ENCODE data around the gene RAB10.

The RAB10 gene

DNA sequence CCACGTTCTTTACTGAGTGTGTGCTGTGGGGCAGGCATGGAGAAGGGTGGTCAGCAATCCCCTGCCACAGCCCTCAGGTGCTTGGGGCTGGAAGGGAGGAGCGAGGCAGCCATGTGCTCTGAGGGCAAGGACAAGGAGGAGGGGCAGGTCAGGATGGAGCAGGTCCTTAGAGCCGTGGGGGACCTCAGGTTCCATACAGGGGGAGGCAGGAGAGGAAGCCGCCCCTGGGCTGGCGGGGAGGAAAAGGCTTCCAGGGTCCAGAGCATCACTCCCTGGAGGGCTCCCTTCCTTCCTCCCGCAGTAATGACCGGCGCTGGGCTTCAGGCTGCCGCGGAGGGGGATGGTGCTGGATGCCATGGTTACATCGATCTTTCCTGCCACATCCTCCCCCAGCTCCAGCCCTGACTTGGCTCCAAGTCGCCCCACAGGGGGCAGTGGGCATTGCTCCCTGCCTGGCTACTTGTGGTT, 145.6 kb downstream of the RAB10 start:
- DNase-seq (ENCODE audit: low spot score) = no peak

DNA sequence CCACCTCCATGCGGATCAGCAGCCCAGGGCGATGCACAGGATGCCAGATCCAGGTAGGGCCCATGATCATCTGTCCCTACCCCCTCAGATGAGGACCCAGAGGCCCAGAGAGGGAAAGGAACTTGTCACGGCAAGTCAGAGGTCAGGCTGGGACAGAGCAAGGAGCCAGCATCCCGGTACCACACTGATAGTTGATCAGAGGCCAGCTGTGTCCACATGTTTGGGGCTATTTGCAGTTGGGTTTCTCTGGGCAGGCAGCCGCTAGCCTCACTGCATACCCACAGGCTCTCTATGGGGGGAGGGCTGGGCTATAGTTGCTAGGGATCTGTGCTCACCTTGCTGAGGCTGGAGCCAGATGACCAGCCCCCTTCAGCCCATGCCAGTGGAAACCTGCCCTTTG, 148.6 kb downstream of the RAB10 start:
- DNase-seq (ENCODE audit: low spot score) = no peak

DNA sequence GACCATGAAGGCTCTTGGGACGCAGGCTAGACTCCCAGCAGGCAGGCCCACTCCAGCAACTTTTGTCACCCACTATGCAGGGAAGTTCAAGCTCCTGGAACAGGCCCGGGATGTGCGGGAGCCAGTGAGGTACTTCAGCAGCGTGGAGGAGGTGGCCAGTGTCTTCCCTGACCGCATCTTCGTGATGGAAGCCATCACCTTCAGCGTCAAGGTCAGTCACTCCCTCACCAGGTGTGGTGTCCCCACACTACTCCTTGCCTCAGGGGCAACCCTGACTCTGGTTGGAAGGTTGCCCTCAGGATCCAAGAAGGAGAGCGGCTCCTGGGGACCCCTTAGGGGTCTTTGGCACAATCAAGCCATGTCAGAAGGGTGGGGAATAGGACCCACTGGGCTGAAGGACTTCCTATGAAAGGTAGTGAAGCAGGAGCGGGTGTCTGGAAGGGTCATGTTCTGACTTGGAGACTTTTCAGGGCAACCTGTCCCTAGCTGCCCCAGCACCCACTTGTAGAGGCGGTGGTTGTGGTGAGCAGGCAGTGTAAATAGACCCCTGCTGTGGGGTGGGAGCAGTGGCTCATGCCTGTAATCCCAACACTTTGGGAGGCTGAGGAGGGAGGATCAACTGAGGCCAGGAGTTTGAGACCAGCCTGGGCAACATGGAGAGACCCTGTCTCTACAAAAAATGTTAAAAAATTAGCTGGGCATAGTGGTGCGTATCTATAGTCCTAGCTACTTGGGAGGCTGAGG, 149.2 kb downstream of the RAB10 start:
- no peak for DNase-seq (ENCODE audit: low spot score)

DNA sequence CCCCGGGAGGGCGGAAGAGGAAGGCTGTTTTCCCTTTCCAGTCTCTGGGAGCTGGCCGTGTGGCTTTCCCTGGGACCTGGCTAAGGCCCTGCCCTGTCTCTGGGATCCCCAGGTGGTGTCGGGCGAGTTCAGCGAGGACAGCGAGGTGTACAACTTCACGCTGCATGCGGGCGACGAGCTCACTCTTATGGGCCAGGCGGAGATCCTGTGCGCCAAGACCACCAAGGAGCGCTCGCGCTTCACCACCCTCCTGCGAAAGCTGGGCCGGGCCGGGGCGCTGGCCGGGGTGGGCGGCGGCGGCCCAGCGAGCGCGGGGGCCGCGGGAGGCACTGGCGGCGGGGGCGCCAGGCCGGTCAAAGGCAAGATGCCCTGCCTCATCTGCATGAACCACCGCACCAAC, 150.2 kb downstream of the RAB10 start:
- DNase-seq (ENCODE audit: low spot score) = no peak

- DNase-seq (ENCODE audit: low spot score) = peak; percentile 81
Measured at GRCh38 chr2:26184555-26185303, 150.8 kb downstream of the RAB10 start.

- DNase-seq (ENCODE audit: low spot score) = no peak
Measured at GRCh38 chr2:26185304-26185928, 151.5 kb downstream of the RAB10 start.

GRCh38 chr2:26185954-26186770, 152.3 kb downstream of the RAB10 start:
- DNase-seq (ENCODE audit: low spot score) = no peak

Data from activated CD4-positive, alpha-beta T cell treated with anti-CD3 and anti-CD28 coated beads, Interleukin-2, Interleukin-4, amounts not matched to agents 100 ng/mL and 50 ng/mL, durations not matched to agents 16 hours and 8 hours (primary cell).